Adrenal gland (tissue), 12 donors: ENCODE results near the gene ARVCF. TPM values are rescaled to one million over a fixed set of nuclear protein-coding genes. Genes with fewer than 3 reads are reported as not detected.
A peak's percentile ranks its signal among the peaks of the same experiment; 100 is the strongest.

Experiments
- DNase-seq, 7 donors: peaks; one replicate each; pipeline ENCODE4 v3.0.0-alpha.2; 2019 to 2020
- H3K27ac ChIP-seq, 5 donors: fragments of 200-600 bp; sonication (generic) in 4 of 5; 1 replicate in 3 of 5; 2 replicates in 2 of 5; pipeline versions ENCODE4 v1.5.1 to v1.8.0; 2016 to 2020; ENCODE audit warnings: mild to moderate bottlenecking in 1 of 5
- H3K27me3 ChIP-seq: fragments of 200-600 bp; 2 replicates; pipeline ENCODE4 v1.8.0; 2021
- H3K36me3 ChIP-seq, 2 donors: fragments of 200-600 bp; replicated peaks in 1 of 2; 1 replicate in 1 of 2; 2 replicates in 1 of 2; pipeline versions ENCODE4 v1.5.1 to v1.8.0; 2018 to 2022
- H3K4me1 ChIP-seq, 2 donors: fragments of 200-600 bp; replicated peaks in 1 of 2; 1 replicate in 1 of 2; 2 replicates in 1 of 2; pipeline versions ENCODE4 v1.5.1 to v1.8.0; 2018 to 2021
- H3K4me3 ChIP-seq, 4 donors: fragments of 200-600 bp; sonication (generic) in 3 of 4; one replicate each; pipeline ENCODE4 v1.5.1; 2016 to 2018
- H3K9me3 ChIP-seq, 3 donors: fragments of 200-600 bp; sonication (generic) in 1 of 3; replicated peaks in 1 of 3; 1 replicate in 2 of 3; 2 replicates in 1 of 3; pipeline versions ENCODE4 v1.5.1 to v1.8.0; 2016 to 2021
- CTCF ChIP-seq, 6 experiments: fragments of 450-650 bp in 4 of 6; fragments of 200-600 bp in 2 of 6; sonication (generic) in 1 of 6; IDR thresholded peaks; 1 replicate in 5 of 6; 2 replicates in 1 of 6; pipeline versions ENCODE4 v1.5.1 to v1.8.0; 2016 to 2021; ENCODE audit warnings: antibody characterized with exemption in 6 of 6, mild to moderate bottlenecking in 2 of 6, moderate library complexity in 1 of 6
- POLR2A ChIP-seq, 2 donors: fragments of 450-650 bp; IDR thresholded peaks; one replicate each; pipeline ENCODE4 v1.6.1; 2017; ENCODE audit warnings: antibody characterized with exemption in 2 of 2, mild to moderate bottlenecking in 2 of 2, moderate library complexity in 1 of 2
- WGBS, 4 donors: extraction: QIAGEN DNeasy Blood & Tissue Kit in 2 of 4; methylation state at CpG; one replicate each; pipeline versions ENCODE4 v1.1.5 to v1.1.7; 2013 to 2017; 5-methylcytosine and 5-hydroxymethylcytosine counted together
- intact Hi-C, 2 donors: fragments of 100-400 bp; cut with DNase I; formaldehyde crosslinking; loops; one replicate each; pipeline versions ENCODE4 v1.14.1 to v1.15.0; 2022 to 2023
- polyA plus RNA-seq, 3 donors: library from polyadenylated mRNA; stranded (reverse); fragments of 200-250 nt in 2 of 3; fragments of 350-450 nt in 1 of 3; fragmentation: Illumina TruSeq in 1 of 3; extraction: RNeasy Lipid Tissue Mini Kit (QIAGEN cat#74804) in 1 of 3; gene quantifications; one replicate each; pipeline ENCODE4 v1.2.3, GENCODE V29; 2013 to 2014
- total RNA-seq, 9 donors: library from RNA; depleted of rRNA in 4 of 9; stranded (reverse); fragments of >200 nt in 4 of 9; fragments of 120-200 nt in 1 of 9; fragmentation: NEBNext Ultra II Directional in 1 of 9; extraction: Animal tissue kit (Norgen Biotek cat#: 25700) in 1 of 9; gene quantifications; one replicate each; pipeline versions ENCODE4 v1.1.0 to v1.2.4, GENCODE V29; 2013 to 2023
- donor health status: healthy with polysubstance abuse.
- donor health status: Bipolar disorder and iron deficiency.
- donor health status: DM: yes; HTN: yes; CAD: no.
- donor health status: DM: no; HTN: no; CAD: no.
- donor health status: DM: no; HTN: no; CAD: no.
- donor health status: DM: yes; HTN: yes; CAD: no.

Gene ARVCF
- total and polyA plus RNA-seq, 12 donors = 1.2 to 74.8 (median 18.6) TPM

GRCh38 chr22:19955241-19956128 lies 61.1 kb downstream of the ARVCF start:
- no peaks in the 10 kb centered on the region for H3K36me3 ChIP-seq
- intact Hi-C loops = no loop called here
- peak in 2 of 7 donors; percentile 23 to 24 for DNase-seq
- H3K27me3 ChIP-seq = no peaks in the 10 kb centered on the region
- H3K27ac ChIP-seq = no peak overlapping the region
- no peak for TF ChIP-seq POLR2A (IDR thresholded peaks at IDR 0.05)
- H3K9me3 ChIP-seq = no peaks in the 10 kb centered on the region
- 70 to 88% (median 74%) methylated on average over 7 to 19 of the region's 19 CpGs for WGBS, 4 donors
- H3K4me3 ChIP-seq = no peak overlapping the region
- peaks cover 33 to 40% of the 10 kb centered on the region in 2 donors for H3K4me1 ChIP-seq

- peaks cover 45 to 57% of the 10 kb centered on the region in 2 donors for H3K4me1 ChIP-seq
- TF ChIP-seq CTCF (IDR thresholded peaks at IDR 0.05) (no peak), POLR2A (IDR thresholded peaks at IDR 0.05) (peak in 1 of 2 donors; percentile 80)
- H3K27me3 ChIP-seq = no peaks in the 10 kb centered on the region
- H3K4me3 ChIP-seq = peak overlapping the region in 2 of 4 donors; percentile 20 to 35
- H3K27ac ChIP-seq = peak overlapping the region; percentile 67 to 84 (median 82)
- WGBS, 4 donors = 42 to 57% (median 49%) methylated on average over 13 of the region's 13 CpGs
- intact Hi-C loops = no loop called here
- peak; percentile 46 to 87 (median 78) for DNase-seq
- no peaks in the 10 kb centered on the region for H3K36me3 ChIP-seq
- no peaks in the 10 kb centered on the region for H3K9me3 ChIP-seq
Observed at GRCh38 chr22:19951346-19951745, 65.3 kb downstream of the ARVCF start.

- Histone ChIP-seq H3K27ac (peak overlapping the region in 3 of 5 donors; percentile 36 to 98 (median 95)), H3K36me3 (no peaks in the 10 kb centered on the region), H3K4me1 (peaks cover 56 to 73% of the 10 kb centered on the region in 2 donors), H3K27me3 (no peaks in the 10 kb centered on the region), H3K4me3 (no peak overlapping the region), H3K9me3 (no peaks in the 10 kb centered on the region)
- 71 to 74% (median 72%) methylated on average over 8 to 9 of the region's 9 CpGs for WGBS, 4 donors
- TF ChIP-seq POLR2A (IDR thresholded peaks at IDR 0.05) = no peak
- peak in 1 of 6 experiments; percentile 25 for TF ChIP-seq CTCF (IDR thresholded peaks at IDR 0.05)
- intact Hi-C loops = no loop called here
- DNase-seq = peak in 2 of 7 donors; percentile 26 to 35
Observed at GRCh38 chr22:19948057-19948760, 68.4 kb downstream of the ARVCF start.

- intact Hi-C loops = no loop called here
- Histone ChIP-seq H3K9me3 (no peaks in the 10 kb centered on the region), H3K36me3 (no peaks in the 10 kb centered on the region), H3K4me1 (peaks cover 42 to 62% of the 10 kb centered on the region in 2 donors), H3K27me3 (no peaks in the 10 kb centered on the region), H3K27ac (peak overlapping the region; percentile 85 to 97 (median 95)), H3K4me3 (peak overlapping the region in 1 of 4 donors; percentile 81)
- DNase-seq = peak in 6 of 7 donors; percentile 39 to 74 (median 58)
- TF ChIP-seq CTCF (IDR thresholded peaks at IDR 0.05) = no peak
- TF ChIP-seq POLR2A (IDR thresholded peaks at IDR 0.05) = no peak
- WGBS, 4 donors = 35 to 47% (median 44%) methylated on average over 11 of the region's 11 CpGs
Observed at GRCh38 chr22:19943082-19944026, 73.3 kb downstream of the ARVCF start.
